Upper lobe of left lung (tissue), 6 donors: ENCODE results near the gene OR4D5. TPM values are rescaled to one million over a fixed set of nuclear protein-coding genes. Genes with fewer than 3 reads are reported as not detected.

Experiments
- ATAC-seq, 2 donors: fragments of 200-7000 bp; cut with Tn5 transposase; one replicate each; pipeline ENCODE4 v1.9.1; 2022; ENCODE audit warnings: mild to moderate bottlenecking in 2 of 2, moderate library complexity in 2 of 2; ENCODE audit not compliant: low FRiP score in 2 of 2
- DNase-seq, 2 donors: peaks; one replicate each; pipeline ENCODE4 v3.0.0-alpha.2; 2019 to 2020
- H3K27ac ChIP-seq, 4 donors: fragments of 200-600 bp; sonication (generic); one replicate each; pipeline ENCODE4 v1.5.1; 2016 to 2019
- H3K27me3 ChIP-seq, 4 donors: fragments of 200-600 bp; sonication (generic); one replicate each; pipeline ENCODE4 v1.5.1; 2017 to 2019
- H3K36me3 ChIP-seq, 4 donors: fragments of 200-600 bp; sonication (generic); one replicate each; pipeline ENCODE4 v1.5.1; 2016 to 2019
- H3K4me1 ChIP-seq, 4 donors: fragments of 200-600 bp; sonication (generic); one replicate each; pipeline ENCODE4 v1.5.1; 2018 to 2019
- H3K4me3 ChIP-seq, 4 donors: fragments of 200-600 bp; sonication (generic); one replicate each; pipeline ENCODE4 v1.5.1; 2017 to 2019; ENCODE audit warnings: mild to moderate bottlenecking in 2 of 4, moderate library complexity in 1 of 4
- H3K9me3 ChIP-seq, 4 donors: fragments of 200-600 bp; sonication (generic); one replicate each; pipeline ENCODE4 v1.5.1; 2018 to 2019
- EP300 ChIP-seq, 4 donors: sonication (generic); formaldehyde crosslinking; IDR thresholded peaks; one replicate each; pipeline ENCODE4 v1.5.1; 2017; ENCODE audit warnings: antibody characterized with exemption in 4 of 4, control low read depth in 2 of 4
- POLR2A ChIP-seq, 4 donors: fragments of 450-650 bp; IDR thresholded peaks; one replicate each; pipeline ENCODE4 v1.5.1; 2016 to 2017; ENCODE audit warnings: antibody characterized with exemption in 4 of 4, mild to moderate bottlenecking in 2 of 4
- POLR2AphosphoS5 ChIP-seq, 2 donors: sonication (generic); formaldehyde crosslinking; IDR thresholded peaks; one replicate each; pipeline ENCODE4 v1.5.1; 2017; ENCODE audit warnings: antibody characterized with exemption in 2 of 2
- WGBS, 2 donors: methylation state at CpG; one replicate each; pipeline ENCODE4 v1.1.5; 2017 to 2018; 5-methylcytosine and 5-hydroxymethylcytosine counted together
- total RNA-seq, 6 donors: library from RNA; depleted of rRNA in 4 of 6; stranded (reverse); fragments of >200 nt in 4 of 6; gene quantifications; one replicate each; pipeline versions ENCODE4 v1.1.0 to v1.2.1, GENCODE V29; 2016 to 2021
- TF ChIP-seq, protein P1 (sequence below), 6 experiments: fragments of 450-650 bp in 4 of 6; fragments of 200-600 bp in 2 of 6; sonication (generic) in 2 of 6; IDR thresholded peaks; one replicate each; pipeline ENCODE4 v1.5.1; 2016 to 2019; ENCODE audit warnings: antibody characterized with exemption in 6 of 6
- donor health status: DM: no; HTN: no; CAD: no; lungs with moderate emphysema.
- donor health status: DM: no; HTN: yes; CAD: no; lungs with severe emphysema.

OR4D5 gene
- total RNA-seq, 6 donors from 2014 or later = not detected

GRCh38 chr11:123977731-123978347, 38.4 kb downstream of the OR4D5 start, which contains the start of gene OR10S1:
Gene OR10S1, minus strand, starts transcription at chr11:123977781. Its CDS starts 117 bp downstream, at chr11:123977664.
- no peak for TF ChIP-seq POLR2A (IDR thresholded peaks at IDR 0.05)
- no peak for TF ChIP-seq POLR2AphosphoS5 (IDR thresholded peaks at IDR 0.05)
- TF ChIP-seq EP300 (IDR thresholded peaks at IDR 0.05) = no peak
- TF ChIP-seq, protein P1, sequence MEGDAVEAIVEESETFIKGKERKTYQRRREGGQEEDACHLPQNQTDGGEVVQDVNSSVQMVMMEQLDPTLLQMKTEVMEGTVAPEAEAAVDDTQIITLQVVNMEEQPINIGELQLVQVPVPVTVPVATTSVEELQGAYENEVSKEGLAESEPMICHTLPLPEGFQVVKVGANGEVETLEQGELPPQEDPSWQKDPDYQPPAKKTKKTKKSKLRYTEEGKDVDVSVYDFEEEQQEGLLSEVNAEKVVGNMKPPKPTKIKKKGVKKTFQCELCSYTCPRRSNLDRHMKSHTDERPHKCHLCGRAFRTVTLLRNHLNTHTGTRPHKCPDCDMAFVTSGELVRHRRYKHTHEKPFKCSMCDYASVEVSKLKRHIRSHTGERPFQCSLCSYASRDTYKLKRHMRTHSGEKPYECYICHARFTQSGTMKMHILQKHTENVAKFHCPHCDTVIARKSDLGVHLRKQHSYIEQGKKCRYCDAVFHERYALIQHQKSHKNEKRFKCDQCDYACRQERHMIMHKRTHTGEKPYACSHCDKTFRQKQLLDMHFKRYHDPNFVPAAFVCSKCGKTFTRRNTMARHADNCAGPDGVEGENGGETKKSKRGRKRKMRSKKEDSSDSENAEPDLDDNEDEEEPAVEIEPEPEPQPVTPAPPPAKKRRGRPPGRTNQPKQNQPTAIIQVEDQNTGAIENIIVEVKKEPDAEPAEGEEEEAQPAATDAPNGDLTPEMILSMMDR (IDR thresholded peaks at IDR 0.05) = no peak
- H3K27ac ChIP-seq = no peak within 1 kb of the TSS
- ATAC-seq = no peak
- no peak within 1 kb of the TSS for H3K4me3 ChIP-seq
- H3K36me3 ChIP-seq = no peaks in the 10 kb centered on the region
- no peaks in the 10 kb centered on the region for H3K27me3 ChIP-seq
- H3K9me3 ChIP-seq = no peaks in the 10 kb centered on the region
- DNase-seq = no peak
- no peaks in the 10 kb centered on the region for H3K4me1 ChIP-seq

DNA sequence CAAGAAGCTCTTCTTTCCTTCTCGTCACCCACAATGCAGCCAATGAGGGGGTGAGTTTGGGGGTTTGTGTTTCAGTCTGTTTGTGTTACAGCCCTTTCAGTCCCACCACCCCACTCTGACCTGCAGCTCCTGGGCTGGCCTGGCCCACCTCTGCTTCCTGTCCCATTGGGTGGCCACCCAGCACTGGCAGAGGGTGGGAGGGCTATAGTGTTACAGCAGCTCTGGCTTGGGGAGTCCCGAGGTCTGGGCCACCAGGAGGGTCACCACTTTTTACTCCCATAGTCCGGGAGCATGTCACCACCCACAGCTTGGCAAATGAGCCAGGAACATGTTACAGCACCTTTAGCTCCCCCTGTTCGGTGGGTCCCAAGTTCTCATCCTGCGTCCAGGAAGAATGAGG, 39.9 kb downstream of the OR4D5 start:
- no peaks in the 10 kb centered on the region for H3K4me1 ChIP-seq
- 86 to 88% methylated on average over 5 of the region's 5 CpGs for WGBS, 2 donors
- ATAC-seq = peak in 1 of 2 donors; percentile 15

More for the DNA sequence above, 39.9 kb downstream of the OR4D5 start:
- TF ChIP-seq POLR2AphosphoS5 (IDR thresholded peaks at IDR 0.05) = no peak
- no peaks in the 10 kb centered on the region for H3K27me3 ChIP-seq
- H3K27ac ChIP-seq = no peak overlapping the region
- H3K9me3 ChIP-seq = no peaks in the 10 kb centered on the region
- no peak overlapping the region for H3K4me3 ChIP-seq
- H3K36me3 ChIP-seq = no peaks in the 10 kb centered on the region
- peak in 1 of 2 donors; percentile 10 for DNase-seq

Other genes with a start within 250 kb of the OR4D5 start
- gene ZNF202, start 198.0 kb upstream of the OR4D5 start, total RNA-seq = 10 to 100 TPM in 2 of 6 donors, 1 to 10 TPM in 3, under 1 TPM in 1; 1.00 to 11.4 (median 8.8) TPM
- gene OR6X1, start 185.1 kb upstream of the OR4D5 start, total RNA-seq = not detected
- not detected for gene OR6M1, start 133.3 kb upstream of the OR4D5 start, total RNA-seq
- not detected for gene TMEM225, start 53.9 kb upstream of the OR4D5 start, total RNA-seq
- gene OR8D4, start 37.5 kb upstream of the OR4D5 start, total RNA-seq = not detected
- gene OR6T1, start 4.2 kb downstream of the OR4D5 start, total RNA-seq = not detected
- gene OR10S1, start 38.2 kb downstream of the OR4D5 start, total RNA-seq = not detected
- gene OR10G6, start 55.5 kb downstream of the OR4D5 start, total RNA-seq = not detected
- gene OR10G4, start 73.4 kb downstream of the OR4D5 start, total RNA-seq = not detected
- not detected for gene OR10G9, start 83.4 kb downstream of the OR4D5 start, total RNA-seq
- not detected for gene OR10G8, start 87.2 kb downstream of the OR4D5 start, total RNA-seq
- not detected for gene OR10G7, start 101.7 kb downstream of the OR4D5 start, total RNA-seq
- gene VWA5A, start 175.8 kb downstream of the OR4D5 start, total RNA-seq = 10 to 100 TPM; 16.4 to 39.0 (median 32.9) TPM
- not detected for gene OR10D3, start 243.7 kb downstream of the OR4D5 start, total RNA-seq